ENCODE results near the gene SLC22A17.
A peak's percentile ranks its signal among the peaks of the same experiment; 100 is the strongest.
"Not testable (repeated sequence)": the region's sequence is repeated elsewhere in the genome, so short reads cannot be mapped to it uniquely, and the experiment has no call there.

SLC22A17 gene

GRCh38 chr14:23352506-23353432 lies at the start of gene SLC22A17:
TSS of gene SLC22A17 (minus strand) at chr14:23352887.
- peak; percentile 48 for DNase-seq

GRCh38 chr14:23401291-23401690 lies 48.6 kb upstream of the SLC22A17 start:
- DNase-seq = no peak

- DNase-seq = not testable (repeated sequence)
Measured at GRCh38 chr14:23400496-23401149, 47.9 kb upstream of the SLC22A17 start.

- DNase-seq = no peak
Measured at GRCh38 chr14:23399591-23399990, 46.9 kb upstream of the SLC22A17 start.

- DNase-seq = no peak
Measured at GRCh38 chr14:23399136-23399535, 46.4 kb upstream of the SLC22A17 start.

- DNase-seq = no peak
Measured at GRCh38 chr14:23398348-23398747, 45.7 kb upstream of the SLC22A17 start.

GRCh38 chr14:23396781-23397407 lies 44.2 kb upstream of the SLC22A17 start:
- DNase-seq = no peak

GRCh38 chr14:23396126-23396525 lies 43.4 kb upstream of the SLC22A17 start:
- no peak for DNase-seq

- DNase-seq = no peak
Measured at GRCh38 chr14:23392613-23393012, 39.9 kb upstream of the SLC22A17 start.

GRCh38 chr14:23389871-23390270 lies 37.2 kb upstream of the SLC22A17 start:
- not testable (repeated sequence) for DNase-seq

- DNase-seq = no peak
Measured at GRCh38 chr14:23389396-23389795, 36.7 kb upstream of the SLC22A17 start.

- no peak for DNase-seq
Measured at GRCh38 chr14:23388996-23389395, 36.3 kb upstream of the SLC22A17 start.

- DNase-seq = no peak
Measured at GRCh38 chr14:23387916-23388882, 35.5 kb upstream of the SLC22A17 start.

GRCh38 chr14:23386999-23387398 lies 34.3 kb upstream of the SLC22A17 start:
- DNase-seq = no peak

- not testable (repeated sequence) for DNase-seq
Measured at GRCh38 chr14:23386266-23386657, 33.6 kb upstream of the SLC22A17 start.

GRCh38 chr14:23385642-23386265 lies 33.1 kb upstream of the SLC22A17 start:
- DNase-seq = no peak

GRCh38 chr14:23385244-23385641 lies 32.6 kb upstream of the SLC22A17 start:
- no peak for DNase-seq

- DNase-seq = no peak
Measured at GRCh38 chr14:23384364-23385080, 31.8 kb upstream of the SLC22A17 start.

- DNase-seq = no peak
Measured at GRCh38 chr14:23382731-23383440, 30.2 kb upstream of the SLC22A17 start.

GRCh38 chr14:23382276-23382675 lies 29.6 kb upstream of the SLC22A17 start:
- DNase-seq = no peak

GRCh38 chr14:23381871-23382270 lies 29.2 kb upstream of the SLC22A17 start:
- no peak for DNase-seq

Data from activated CD4-positive, alpha-beta T cell treated with anti-CD3 and anti-CD28 coated beads, Interleukin-2, Interleukin-6, amounts not matched to agents 100 ng/mL and 50 ng/mL, durations not matched to agents 16 hours and 8 hours (primary cell).